ENCODE results near the gene RER1.
"Not testable (repeated sequence)": the region's sequence is repeated elsewhere in the genome, so short reads cannot be mapped to it uniquely, and the experiment has no call there.

RER1 gene

DNA sequence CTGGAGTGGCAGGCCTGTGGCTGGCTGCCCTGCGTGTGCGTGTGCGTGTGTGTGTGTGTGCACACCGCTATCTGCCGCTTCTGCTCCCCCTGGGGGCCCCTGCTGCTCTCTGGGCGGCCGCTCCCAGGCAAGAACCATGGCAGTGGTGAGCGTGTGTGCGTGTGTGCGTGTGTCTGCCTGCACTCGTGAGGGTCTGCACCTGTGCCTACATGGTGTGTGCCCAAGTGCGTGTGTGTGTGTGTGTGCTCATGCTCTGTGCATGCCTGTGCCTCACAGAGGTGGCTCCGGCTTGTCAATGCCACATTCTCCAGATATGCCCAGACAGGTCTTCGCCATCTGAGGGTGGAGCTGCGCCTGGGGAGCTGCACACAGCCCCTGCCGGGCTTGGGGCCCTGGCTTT, 39.5 kb downstream of the RER1 start:
- DNase-seq: peak; percentile 65

DNA sequence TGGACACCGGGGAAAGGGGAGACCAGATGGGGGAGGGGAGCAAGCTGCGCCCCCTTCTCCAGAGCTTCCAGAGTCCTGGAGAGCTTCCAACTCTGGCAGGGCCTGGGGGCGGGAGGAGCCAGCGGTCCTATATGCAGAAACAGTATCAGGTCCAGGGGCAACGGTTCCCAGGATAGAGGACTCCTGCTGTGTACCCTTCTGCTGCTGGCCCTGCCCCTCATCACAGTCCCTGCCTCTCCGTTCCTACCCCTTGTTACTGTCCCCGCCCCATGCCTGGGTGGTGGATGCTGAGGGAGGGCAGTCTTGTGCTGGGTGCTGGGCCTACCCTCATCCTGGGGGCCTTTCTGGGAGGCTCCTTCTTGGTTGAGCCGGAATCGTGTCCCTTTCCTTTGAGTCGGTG, 39.9 kb downstream of the RER1 start:
- peak; percentile 89 for DNase-seq

DNA sequence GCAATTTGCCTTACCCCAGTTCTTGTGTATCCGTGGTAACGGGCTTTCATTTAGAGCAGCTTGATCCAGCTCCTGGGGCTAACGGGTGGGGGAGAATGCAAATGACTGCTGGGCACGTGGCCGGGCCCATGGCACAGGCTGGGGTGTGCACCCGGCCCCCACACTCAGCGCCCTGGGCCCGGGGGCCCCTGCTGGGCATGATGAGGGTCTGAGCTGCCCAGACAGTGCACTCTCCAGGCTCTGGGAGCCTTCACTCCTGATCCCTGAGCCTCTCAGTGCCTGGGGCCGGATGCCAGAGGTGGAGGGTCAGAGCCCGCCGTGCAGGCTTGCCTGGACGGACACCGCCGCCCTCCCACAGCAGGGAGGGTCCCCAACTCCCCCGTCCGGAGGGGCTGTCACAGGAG, 40.8 kb downstream of the RER1 start:
- DNase-seq: no peak

DNA sequence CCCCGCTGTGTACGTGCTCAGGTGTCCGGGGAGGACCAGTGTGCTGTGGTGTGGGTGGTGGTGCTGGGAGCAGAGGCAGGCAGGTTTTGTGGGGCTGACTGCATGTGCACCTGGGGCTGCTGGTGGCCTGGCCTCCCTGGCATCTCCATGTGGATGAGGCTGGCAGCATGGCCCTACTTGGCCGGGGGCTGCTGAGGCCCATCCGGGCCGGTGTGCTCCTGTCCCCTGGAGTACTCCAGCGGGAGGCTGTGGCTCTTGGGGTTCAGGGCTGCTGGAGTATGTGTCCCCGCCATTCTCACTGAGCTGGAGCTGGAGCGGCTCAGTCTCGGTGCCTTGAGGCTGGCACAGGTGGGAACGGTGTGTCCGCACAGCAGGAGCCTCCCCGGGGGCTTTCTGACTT, 41.6 kb downstream of the RER1 start:
- no peak for DNase-seq

DNA sequence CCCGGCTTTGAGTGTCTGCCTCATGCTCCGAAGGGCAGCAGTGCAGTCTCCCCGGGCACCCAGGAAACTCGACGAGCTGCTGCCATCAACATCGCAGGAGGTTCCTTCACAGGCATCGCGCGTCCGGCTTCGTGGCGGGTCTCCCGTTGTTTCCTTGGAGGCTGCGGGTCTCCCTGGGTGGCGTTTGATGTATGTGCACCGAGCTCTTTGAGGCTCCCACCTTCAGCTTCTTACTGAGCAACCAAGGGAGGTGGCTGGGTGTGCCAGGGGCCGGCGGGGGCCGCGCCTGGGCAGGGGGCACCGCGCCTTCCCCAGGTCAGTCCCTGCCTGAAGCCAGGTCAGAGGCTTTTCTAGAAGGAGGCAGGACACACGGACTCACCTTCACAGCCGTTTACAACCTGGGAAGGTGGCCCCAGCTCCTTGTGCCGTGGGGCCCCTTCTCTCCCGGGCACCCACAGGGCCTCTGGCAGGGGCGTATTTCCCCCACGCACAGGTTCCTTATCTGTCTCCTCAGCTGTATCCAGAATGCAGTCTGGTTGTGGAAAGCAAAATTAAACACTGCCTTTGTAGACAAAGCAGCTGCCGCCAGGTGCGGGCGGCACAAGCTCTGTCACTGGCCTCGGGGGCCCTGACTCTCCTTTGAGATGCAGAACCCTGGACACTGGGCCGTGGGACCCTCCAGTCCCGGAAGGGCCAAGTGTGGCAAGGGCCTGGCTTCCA, 42.5 kb downstream of the RER1 start:
- no peak for DNase-seq

DNA sequence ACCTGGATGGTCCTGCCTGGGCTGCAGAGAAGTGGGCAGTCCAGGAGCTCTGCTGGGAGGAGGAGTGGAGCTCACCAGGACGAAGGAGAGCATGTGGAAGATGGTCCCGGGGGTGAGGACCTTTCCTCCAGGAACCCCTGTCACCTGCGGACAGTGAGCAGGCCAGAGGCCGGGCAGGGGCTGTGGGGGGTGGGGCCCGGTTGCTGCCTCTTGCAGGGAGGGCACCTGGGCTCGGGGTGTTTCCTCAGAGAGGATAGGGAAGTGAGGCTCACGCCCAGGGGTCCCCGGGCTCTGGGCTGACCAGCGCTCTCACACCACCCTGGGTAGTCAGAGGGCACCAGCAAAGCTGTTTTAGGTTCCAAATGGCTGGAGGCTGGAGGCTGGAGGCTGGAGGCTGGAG, 43.5 kb downstream of the RER1 start:
- no peak for DNase-seq

DNA sequence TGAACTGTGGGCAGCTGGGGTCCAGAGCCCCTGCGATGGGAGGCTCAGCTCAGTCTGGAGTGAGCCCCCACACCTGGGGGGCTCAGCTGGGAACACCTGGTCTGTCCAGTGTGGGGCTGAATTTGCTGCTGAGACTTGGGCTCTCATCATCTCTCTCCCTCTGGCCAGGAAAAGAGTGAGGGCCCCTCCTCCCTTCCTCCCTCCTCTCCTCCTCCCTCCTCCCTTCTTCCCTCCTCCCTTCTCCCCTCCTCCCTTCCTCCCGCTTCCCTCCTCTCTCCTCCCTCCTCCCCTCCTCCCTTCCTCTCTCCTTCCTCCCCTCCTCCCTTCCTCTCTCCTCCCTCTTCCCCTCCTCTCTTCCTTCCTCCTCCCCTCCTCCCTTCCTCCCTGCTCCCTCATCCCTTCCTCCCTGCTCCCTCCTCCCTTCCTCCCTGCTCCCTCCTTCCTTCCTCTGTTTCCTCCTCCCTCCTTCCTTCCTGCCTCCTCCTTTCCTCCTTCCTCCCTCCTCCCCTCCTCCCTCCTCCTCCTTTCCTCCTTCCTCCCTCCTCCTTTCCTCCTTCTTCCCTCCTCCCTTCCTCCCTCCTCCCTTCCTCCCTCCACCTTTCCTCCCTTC, 44.2 kb downstream of the RER1 start:
- DNase-seq: no peak

DNA sequence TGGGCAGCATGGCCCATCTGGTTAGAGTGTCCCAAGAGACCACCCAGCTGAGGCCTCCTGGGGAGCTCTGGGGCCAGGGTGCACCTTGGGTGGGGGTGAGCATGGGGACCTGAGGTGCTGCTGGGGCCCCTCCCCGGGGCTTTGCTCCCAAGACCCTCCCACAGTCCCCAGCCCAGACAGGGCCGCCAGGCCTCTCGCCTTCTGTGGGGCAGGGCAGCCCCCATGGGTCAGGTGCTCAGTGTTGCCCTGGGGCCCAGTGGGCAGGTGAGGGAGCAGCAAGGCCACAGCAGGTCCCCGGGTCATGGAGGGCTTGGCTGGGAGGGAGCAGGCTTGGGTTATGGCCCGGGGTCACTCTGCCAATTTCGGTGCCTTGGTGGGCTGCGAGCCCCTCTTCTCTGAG, 45.2 kb downstream of the RER1 start:
- no peak for DNase-seq

DNA sequence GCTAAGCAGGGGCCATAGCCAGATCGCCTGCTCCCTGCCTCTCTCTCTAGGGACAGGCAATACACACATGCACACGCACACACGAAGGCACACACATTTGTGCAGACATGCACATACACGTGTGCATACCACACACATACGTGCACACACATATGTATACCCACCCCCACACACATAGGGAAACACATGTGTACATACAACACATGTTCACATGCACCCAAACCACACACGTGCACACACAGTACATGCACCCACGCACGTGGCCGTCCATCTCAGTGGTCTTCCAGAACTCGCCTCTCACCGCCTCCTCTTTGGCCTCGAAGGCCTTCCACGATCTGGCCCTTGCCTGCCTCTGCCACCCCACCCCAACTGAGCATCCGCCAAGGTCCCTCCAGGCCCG, 46.0 kb downstream of the RER1 start:
- DNase-seq: no peak

DNA sequence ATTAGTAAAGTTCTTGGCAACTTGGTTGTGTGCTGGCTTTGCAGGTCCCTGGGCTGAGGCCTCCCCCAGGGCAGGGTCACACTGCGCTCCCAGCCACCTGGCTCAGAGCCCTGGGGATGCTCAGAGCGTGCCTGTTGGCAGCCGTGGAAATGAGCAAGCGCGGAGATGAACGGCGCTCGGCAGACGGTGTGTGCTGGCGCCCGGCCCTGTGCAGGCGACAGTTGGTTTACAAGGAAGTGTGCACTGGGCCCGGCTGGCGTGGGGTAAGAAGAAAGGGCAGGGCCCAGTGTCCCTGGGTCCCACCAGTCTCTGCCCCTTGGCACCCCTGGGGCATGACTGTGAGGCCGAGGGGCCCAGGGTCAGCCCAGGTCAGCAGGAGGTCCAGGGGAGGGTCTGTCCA, 46.4 kb downstream of the RER1 start:
- peak; percentile 35 for DNase-seq

DNA sequence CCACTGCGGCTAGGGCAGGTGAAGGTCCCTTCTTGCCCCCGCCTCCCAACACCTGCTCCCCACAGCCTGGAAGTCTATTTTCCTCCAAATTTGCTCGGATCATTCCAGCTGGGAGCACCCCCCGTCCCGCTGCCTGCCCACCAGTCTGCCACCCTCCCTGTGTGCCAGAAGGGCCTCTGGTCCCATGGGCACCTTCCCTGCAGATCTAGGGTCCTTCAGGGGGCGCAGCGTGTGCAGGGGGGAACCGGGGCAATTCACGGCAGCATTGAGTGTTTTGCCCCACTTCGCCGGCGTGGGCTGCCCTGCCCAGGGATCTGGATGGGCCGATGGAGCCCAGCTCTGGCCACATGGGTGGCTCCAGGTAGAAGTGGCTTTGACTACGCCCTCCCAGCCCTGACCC, 47.0 kb downstream of the RER1 start:
- no peak for DNase-seq

DNA sequence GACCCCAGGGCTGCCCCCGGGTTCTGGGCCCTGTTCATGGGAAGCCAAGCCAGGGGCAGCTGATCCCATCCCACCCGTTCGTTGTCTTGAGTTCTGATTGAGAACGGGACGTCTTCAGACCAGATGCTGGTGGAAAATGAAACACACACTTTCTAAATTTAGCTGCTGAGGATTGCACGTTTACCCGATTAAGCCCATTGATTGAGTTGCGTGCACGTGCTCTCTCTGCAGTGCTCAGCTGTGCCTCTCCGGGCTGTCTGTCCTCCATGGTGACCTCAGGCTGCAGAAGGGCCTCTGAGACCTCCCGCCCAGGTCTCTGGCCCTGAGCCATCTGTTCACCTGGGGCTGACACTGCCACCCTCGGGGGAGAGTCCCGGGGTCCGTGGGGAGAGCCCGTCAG, 47.7 kb downstream of the RER1 start:
- peak; percentile 14 for DNase-seq

DNA sequence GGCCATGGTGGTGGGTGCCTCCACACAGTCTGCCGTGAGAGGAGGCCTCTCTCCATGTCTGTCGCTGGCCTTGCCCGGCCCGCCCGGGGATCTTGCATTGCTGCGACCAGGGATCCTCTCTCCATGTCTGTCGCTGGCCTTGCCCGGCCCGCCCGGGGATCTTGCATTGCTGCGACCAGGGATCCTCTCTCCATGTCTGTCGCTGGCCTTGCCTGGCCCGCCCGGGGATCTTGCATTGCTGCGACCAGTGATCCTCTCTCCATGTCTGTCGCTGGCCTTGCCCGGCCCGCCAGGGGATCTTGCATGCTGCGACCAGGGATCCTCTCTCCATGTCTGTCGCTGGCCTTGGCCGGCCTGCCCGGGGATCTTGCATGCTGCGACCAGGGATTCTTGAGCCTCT, 48.7 kb downstream of the RER1 start:
- DNase-seq: not testable (repeated sequence)

DNA sequence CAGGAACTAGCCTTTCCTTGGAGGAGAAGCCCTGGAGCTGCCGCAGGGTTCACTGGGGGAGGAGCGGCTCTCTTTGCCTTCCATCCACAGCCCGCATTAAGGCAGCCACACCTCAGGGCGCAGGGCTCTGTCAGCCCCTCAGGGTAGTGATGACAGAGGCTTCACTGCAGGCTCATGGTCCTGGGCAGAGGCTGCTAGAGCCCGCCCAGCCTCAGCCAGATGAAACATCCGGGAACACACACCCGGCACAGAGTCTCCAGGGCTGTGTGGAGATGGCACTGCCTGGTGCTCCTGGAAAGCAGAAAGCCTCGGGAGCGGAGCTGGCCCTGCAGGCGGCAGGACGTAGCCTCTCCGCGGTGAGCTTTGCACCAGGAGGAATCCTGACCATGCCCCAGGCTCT, 50.1 kb downstream of the RER1 start:
- DNase-seq: no peak

DNA sequence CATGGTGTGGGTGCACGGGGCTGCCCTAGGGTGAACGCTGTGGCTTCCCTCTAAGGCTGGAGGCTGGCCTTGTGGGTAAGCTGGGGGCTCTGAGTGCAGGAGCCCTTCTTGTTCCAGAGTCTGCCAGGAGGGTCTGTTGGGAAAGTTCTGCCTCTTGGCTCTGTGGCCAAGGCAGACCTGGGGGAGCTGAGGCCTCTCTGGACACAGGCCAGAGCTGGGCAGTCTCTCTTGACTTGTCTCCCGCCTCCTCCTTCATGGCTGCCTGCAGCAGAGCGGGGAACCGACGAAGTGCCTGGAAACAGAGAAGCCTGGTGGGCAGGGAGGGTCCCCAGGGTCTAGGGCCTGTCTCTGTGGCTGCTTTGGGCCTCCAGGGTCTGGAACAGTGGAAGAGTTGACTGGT, 51.0 kb downstream of the RER1 start:
- no peak for DNase-seq

DNA sequence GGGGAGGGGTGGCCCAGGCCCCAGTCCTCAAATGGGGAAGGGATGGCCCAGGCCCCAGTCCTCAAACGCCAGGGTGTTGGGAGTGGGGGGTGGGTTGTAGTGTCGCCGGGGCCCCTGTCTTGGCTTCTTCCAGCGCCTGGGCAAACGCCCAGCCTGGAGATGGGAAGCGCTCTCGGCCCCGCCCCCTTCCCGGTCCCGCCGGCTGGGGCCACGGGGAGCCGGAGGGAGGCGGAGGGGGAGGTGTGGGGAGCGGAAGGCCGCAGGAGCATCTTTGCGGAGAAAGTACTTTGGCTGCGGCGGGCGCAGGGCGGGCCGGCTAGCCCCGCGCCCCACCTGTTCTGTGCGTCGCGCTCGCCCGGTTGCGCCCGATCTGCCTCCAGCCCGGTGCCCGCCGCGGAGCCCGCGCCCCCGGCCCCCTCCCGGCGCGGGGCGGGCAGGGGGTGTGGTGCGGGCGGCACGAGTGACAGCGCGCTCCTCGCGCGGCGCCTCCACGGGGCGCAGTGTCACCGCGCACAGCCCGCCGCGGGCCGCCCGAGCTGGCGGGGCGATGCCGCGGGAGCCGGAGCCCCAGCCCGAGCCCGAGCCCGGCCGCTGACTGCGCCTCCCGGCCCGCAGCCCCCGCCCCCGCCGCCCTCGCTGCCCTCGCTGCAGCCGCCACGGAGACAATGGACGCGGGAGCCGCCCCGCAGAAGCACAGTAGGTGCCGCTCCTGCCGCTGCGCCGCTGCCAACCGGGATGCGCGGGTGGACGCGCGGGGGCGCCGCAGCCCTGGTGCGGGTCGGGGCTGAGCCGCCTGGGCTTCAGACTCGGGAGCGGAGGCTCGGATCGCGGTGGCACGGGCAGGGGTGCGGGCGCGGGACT, 51.9 kb downstream of the RER1 start:
- no peak for DNase-seq

DNA sequence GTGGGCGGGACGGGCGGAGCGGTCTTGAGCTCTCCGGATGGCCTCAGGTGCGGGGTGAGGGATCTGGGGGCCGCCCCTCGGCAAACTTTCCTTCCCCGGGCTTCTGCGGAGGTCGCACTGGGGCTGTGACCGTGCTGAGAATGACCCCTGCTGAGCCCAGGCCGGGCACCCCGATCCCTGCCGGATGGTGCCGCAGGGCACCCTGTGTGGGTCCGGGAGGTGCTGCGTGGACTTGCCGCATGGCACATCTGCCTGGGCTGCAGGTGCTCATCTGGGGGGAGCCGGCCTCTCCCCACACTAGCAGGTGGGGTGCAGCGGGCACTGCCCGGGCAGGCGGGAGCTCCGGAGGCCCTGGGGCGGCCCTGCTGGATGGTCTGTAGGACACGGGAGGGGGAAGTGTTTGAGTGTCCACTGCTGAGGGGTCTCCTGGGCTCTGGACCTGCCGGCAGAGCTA, 52.5 kb downstream of the RER1 start:
- no peak for DNase-seq

DNA sequence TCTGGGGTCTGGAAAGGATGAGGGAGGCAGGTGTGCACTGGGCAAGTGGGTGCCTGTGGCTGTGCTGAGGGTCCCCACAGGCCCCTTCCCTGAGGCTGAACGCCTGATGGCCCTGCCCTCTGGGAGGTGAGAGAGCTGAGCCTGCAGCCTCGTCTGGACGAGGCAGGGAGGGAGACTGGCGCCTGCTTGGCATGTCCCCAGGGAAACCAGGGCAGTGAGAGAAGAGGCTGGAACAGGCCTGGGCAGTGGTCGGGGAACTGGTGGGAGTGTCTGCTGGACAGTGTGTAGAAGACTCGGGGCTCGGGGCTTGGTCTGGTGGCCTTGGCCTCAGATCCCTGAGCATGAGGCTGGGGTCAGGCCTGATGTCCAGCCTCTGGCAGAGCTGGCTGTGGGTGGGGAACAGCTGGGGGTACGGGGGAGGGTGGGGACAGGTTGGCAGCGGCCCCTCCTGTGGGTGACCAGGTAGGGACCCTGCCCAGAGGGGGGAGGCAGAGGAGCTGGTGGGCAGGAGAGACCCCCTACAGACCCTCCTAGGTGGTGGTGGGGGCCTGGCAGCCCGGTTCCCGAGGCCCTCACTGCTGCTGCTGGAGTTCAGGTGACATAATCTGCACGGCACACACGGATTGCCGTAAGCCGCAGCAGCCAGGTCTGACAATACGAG, 53.7 kb downstream of the RER1 start:
- no peak for DNase-seq

DNA sequence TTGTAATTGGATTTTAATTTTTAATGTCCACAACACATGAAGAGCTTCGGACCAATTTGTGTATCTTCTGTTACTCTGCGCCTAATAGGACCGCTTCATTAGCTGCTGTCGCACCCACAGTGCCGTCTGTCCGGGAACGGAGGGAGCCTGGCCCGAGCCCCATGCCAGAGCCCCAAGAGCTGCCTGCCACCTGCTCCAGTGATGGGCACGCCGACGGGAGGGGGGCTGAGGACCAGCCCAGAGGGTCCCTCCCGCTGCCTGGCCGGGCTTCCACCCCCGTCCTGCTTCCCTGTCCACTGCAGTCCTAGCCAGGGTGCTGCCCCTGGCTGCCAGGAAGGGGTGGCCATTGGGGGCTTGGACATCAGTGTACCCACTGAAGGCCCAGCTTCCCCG, 54.2 kb downstream of the RER1 start:
- DNase-seq: no peak

DNA sequence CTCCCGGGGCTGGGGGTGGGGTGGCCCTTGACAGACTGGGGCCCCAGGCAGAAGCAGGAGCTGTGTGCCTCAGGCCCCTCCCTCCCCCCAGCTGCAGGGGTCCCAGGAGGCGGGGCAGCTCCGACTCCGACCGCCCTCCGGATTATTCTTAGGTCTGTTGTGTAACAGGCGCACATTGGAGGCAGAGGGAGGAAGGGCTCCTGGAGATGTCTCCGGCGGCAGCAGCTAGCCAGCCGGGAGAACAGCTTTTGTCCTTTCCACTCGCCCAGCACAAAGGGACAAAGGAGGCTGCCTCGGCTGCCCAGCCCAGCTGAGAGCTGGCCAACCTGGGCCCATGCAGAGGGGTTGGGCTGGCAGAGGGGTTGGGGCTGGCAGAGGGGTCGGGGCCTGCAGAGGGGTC, 54.8 kb downstream of the RER1 start:
- no peak for DNase-seq

DNA sequence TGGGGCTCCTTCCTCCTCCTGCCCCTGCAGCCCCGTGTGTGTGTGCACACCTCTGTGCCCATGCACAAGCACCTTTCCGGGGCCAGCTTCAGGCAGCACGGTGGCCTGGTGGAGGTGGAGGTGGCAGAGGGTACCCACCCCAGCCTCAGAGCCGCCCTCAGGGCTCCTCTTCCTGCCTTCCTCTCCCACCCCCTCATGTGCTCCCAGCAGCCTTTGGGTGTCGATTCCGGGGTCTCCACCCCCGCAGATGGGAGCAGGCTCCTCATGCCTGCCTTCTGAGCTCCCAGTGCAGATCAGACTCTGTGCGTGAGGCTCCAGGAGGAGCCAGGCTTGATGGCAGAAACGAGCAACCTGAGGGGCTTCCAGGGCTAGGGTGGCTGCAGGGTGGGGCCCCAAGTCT, 55.2 kb downstream of the RER1 start:
- DNase-seq: no peak

DNA sequence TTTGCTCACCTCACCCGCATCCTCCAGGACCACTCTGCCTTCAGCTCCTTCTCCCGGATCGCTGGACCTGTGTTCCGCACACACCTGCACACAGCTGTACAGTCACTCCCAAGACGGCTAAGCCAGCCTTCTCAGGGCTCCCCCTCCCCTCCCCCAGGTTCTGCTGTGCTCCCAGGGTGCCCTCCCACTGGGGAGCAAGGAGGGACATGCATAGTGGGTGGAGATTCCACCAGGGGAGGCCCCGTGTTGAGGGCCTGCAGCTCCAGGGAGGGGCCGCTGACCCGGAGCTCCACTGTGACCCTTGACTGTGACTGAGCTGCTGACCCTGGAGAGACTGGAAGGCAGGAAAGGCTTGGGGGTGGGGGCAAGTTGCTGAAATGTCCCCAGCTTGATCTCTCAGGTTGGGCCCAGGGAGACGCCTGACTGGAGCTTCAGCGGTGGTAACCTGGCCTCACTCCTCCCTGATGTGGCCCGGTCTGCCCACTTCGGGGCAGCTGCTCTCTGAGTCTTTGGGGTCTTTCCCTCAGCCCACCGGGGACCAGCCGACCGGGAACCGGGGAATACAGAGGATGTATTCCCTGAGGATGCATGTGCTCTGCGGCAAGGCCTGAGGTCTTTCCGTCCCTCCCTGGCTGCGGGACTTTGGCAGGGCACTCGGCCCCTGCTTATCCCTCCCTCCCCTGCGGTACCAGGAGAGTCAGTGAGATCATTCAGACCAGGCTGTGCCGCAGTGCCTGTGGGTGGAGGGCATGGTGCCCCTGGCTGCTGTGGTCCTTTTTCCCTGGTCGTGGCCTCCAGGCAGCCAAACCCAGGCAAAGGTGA, 55.8 kb downstream of the RER1 start:
- no peak for DNase-seq

DNA sequence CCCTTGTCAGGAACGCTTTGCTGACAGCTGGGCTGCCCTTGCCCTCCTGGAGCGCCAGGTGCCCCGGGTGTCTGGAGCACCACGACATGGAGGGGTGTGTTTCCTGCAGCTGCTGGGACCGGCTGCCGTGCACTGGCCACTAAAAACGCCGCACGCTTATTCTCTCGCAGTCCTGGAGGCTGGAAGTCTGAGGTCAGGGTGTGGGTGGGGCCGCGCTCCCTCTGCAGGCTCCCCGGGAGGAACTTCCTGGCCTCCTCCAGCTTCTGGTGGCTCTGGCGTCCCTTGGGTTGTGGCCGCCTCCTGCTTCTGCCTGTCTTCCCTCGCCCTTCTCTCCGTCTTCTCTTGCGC, 56.4 kb downstream of the RER1 start:
- no peak for DNase-seq
